IPS-11a (cell line): ENCODE measurements around the gene CFLAR.

ENCODE experiments used
- H3K4me3 ChIP-seq: one replicate; pipeline ENCODE4 v1.5.1; 2013; ENCODE audit warnings: low read depth, low read length, control low read depth

The CFLAR gene

GRCh38 chr2:201205515-201205849, 89.5 kb downstream of the CFLAR start:
- H3K4me3 ChIP-seq = no peak overlapping the region

- no peak overlapping the region for H3K4me3 ChIP-seq
Measured at GRCh38 chr2:201208563-201209252, 92.7 kb downstream of the CFLAR start.

- no peak overlapping the region for H3K4me3 ChIP-seq
Measured at GRCh38 chr2:201215963-201216362, 100.0 kb downstream of the CFLAR start.

DNA sequence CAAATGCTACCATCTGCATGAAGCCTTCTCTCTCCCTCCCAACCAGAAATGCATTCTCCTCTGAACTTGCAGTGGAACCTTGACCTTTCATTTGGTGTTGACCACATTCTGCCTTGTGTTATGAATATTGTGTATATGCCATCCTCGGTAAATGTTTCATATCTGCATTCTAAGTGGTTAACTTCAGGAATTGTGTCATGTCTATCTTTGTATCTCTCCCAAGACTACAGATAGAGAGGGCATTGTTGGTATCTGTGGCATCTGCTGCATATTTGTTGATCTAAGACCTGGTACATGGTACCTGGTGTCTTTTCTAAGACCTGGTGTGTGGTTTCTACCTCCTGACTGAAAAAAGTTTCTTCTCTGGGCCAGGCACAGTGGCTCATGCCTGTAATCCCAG, 101.0 kb downstream of the CFLAR start:
- no peak overlapping the region for H3K4me3 ChIP-seq

DNA sequence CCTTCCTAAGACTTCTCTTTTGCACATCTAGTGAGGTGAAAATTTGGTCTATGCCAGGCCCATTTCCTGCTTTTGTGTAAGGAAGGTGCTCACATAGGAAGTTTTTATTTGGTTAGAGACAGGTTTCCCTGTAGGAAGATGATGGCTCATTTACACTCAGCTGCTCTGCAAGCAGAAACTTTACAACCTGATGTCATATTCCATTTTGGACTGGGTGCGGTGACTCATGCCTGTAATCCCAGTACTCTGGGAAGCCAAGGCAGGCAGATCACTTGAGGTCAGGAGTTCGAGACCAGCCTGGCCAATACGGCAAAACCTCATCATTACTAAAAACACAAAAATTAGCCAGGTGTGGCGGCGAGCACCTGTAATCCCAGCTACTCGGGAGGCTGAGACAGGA, 102.8 kb downstream of the CFLAR start:
- no peak overlapping the region for H3K4me3 ChIP-seq

DNA sequence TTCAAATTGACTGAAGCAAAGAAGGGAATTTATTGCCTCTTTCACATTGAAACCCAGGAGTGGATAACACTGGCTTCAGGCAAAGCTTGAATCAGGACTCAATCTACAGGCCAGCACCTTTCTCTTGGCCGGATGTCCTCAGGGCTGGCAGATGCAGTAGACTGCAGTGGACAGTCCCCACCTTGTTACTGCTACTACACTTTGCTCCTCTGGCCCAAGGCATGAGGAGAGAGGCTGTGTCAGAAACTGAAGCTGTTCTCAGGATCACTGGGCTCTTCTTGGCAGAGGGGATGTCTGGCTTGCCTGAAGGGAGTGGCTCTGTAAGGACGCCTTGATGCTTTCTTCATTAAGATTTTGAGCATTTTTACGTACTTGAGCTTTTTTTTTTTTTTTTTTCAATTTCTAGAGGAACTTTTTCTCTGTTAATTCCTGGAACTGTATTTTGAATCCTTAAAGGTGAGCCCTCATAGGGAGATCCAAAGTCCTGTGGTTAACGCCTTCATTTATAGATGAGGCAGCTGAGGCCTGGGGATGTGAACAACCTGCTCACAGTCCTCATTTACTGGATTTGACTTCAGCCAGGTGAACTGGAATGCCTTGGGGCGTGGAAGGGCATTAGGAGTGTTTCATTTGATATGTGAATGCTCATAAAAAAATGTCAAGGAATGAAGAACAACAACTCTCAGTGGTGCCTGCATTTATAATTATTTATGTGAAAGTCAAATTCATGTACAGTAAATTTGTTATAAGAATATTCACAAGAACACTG, 103.5 kb downstream of the CFLAR start:
- H3K4me3 ChIP-seq = no peak overlapping the region

DNA sequence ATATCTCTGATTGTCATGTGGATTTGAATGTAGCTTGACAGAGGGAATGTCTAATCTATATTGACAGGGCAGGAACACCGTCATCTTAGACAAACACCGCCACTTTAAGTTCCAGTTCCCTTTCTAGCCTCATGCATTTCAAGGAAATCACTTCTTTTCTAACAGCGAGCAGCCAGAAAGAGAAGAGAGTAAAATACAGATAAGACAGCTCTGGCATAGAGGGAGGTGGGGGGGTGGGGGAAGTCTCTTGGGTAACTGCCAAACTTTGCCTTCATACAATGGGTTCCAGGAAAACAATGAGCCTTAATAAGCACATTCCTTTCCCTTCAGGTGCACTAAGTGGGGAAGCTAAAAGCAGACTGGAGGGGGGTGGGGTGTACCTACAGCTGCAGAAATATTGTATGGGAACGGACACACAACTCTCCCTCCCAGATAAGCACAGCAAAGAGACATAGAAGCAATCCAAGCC, 104.2 kb downstream of the CFLAR start:
- H3K4me3 ChIP-seq = no peak overlapping the region

- no peak overlapping the region for H3K4me3 ChIP-seq
Measured at GRCh38 chr2:201223089-201224073, 107.4 kb downstream of the CFLAR start.
